Thyroid gland (tissue), 4 donors: ENCODE results near the gene FAM20C. TPM values are rescaled to one million over a fixed set of nuclear protein-coding genes. Genes with fewer than 3 reads are reported as not detected.

ENCODE experiments used
- DNase-seq, 2 donors: peaks; one replicate each; pipeline ENCODE4 v3.0.0-alpha.2; 2019
- H3K27ac ChIP-seq, 3 donors: fragments of 200-600 bp; sonication (generic); 1 replicate in 2 of 3; 2 replicates in 1 of 3; pipeline ENCODE4 v1.5.1; 2016 to 2019; ENCODE audit warnings: mild to moderate bottlenecking in 1 of 3, moderate library complexity in 1 of 3
- H3K27me3 ChIP-seq: fragments of 200-600 bp; sonication (generic); one replicate; pipeline ENCODE4 v1.5.1; 2019
- H3K36me3 ChIP-seq, 2 donors: fragments of 200-600 bp; sonication (generic); one replicate each; pipeline ENCODE4 v1.5.1; 2016 to 2019
- H3K4me1 ChIP-seq, 2 donors: fragments of 200-600 bp; sonication (generic); one replicate each; pipeline ENCODE4 v1.5.1; 2017 to 2019
- H3K4me3 ChIP-seq, 3 donors: fragments of 200-600 bp; sonication (generic); replicated peaks in 1 of 3; 1 replicate in 2 of 3; 2 replicates in 1 of 3; pipeline ENCODE4 v1.5.1; 2016; ENCODE audit warnings: mild to moderate bottlenecking in 1 of 3
- H3K9me3 ChIP-seq: fragments of 200-600 bp; sonication (generic); one replicate; pipeline ENCODE4 v1.5.1; 2017
- CTCF ChIP-seq, 6 experiments: fragments of 200-600 bp in 3 of 6; fragments of 450-650 bp in 3 of 6; sonication (generic) in 3 of 6; IDR thresholded peaks; one replicate each; pipeline ENCODE4 v1.5.1; 2016 to 2019; ENCODE audit warnings: antibody characterized with exemption in 6 of 6, mild to moderate bottlenecking in 2 of 6, inconsistent platforms in 1 of 6, moderate library complexity in 1 of 6
- POLR2A ChIP-seq, 2 donors: fragments of 450-650 bp; IDR thresholded peaks; one replicate each; pipeline ENCODE4 v1.6.1; 2017; ENCODE audit warnings: antibody characterized with exemption in 2 of 2, mild to moderate bottlenecking in 2 of 2, moderate library complexity in 1 of 2
- WGBS, 2 donors: methylation state at CpG; one replicate each; pipeline ENCODE4 v1.1.5; 2017; 5-methylcytosine and 5-hydroxymethylcytosine counted together
- intact Hi-C: fragments of 100-400 bp; cut with DNase I; formaldehyde crosslinking; loops from one replicate; pipeline ENCODE4 v1.15.1; 2023
- total RNA-seq, 4 donors: library from RNA; depleted of rRNA; stranded (reverse); fragments of >200 nt; gene quantifications; one replicate each; pipeline ENCODE4 v1.2.3, GENCODE V29; 2016

The FAM20C gene
- total RNA-seq, 4 donors from 2014 or later = 14.0 to 41.8 (median 23.3) TPM

- intact Hi-C loops = no loop called here
- DNase-seq = no peak
- TF ChIP-seq POLR2A (IDR thresholded peaks at IDR 0.05) (no peak), CTCF (IDR thresholded peaks at IDR 0.05) (no peak)
- 79 to 89% methylated on average over 36 of the region's 36 CpGs for WGBS, 2 donors
- Histone ChIP-seq H3K27ac (no peak overlapping the region), H3K9me3 (no peaks in the 10 kb centered on the region), H3K4me3 (no peak overlapping the region), H3K36me3 (no peaks in the 10 kb centered on the region), H3K4me1 (no peaks in the 10 kb centered on the region), H3K27me3 (no peaks in the 10 kb centered on the region)
Observed at GRCh38 chr7:214410-215212, 22.2 kb downstream of the FAM20C start.

DNA sequence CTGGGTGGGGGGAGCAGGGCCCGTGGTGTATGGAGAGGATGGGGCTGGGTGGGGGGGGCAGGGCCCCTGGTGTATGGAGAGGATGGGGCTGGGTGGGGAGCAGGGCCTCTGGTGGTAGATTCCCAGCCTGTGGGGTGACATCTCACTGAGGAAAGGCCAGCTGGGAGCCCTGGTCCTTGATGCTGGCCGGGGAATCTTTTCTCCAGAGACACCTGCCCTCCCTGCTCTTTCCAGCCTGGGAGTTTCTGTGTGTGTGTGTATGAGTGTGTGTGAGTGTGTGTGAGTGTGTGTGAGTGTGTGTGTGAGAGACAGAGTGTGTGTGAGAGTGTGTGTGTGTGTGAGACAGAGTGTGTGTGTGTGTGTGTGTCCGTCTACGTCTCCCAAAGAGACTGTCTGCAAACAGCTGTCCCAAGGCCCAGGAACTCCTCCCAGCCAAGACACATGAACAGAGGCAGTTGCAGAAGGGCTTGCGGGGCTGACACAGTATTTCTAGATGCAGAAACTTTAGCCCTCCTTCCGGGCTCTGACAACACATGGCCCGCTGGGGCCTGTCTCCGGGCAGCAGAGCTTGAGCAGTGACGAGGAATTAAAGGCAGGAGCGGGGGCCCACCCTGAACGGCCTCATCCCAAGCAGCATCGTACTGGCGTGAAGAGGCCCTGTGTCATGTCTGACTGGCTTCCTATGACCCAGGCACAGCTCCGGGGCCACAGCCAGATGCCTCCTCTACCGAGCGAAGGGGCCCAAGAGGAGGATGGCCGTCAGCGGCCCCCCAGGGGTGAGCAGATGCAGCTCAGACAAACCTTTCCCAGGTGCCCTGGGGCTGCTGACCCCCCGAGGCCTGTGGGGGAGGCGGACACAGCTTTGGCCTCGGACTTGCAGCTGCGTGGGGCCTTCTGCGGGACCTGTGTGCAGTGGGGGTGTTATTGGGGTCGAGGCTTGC, 24.3 kb downstream of the FAM20C start:
- no peaks in the 10 kb centered on the region for H3K9me3 ChIP-seq
- 69 to 86% methylated on average over 9 to 17 of the region's 24 CpGs for WGBS, 2 donors
- H3K4me1 ChIP-seq = peaks cover 3 to 11% of the 10 kb centered on the region in 2 donors
- intact Hi-C loops = no loop called here
- H3K4me3 ChIP-seq = no peak overlapping the region
- TF ChIP-seq CTCF (IDR thresholded peaks at IDR 0.05) (no peak), POLR2A (IDR thresholded peaks at IDR 0.05) (no peak)
- H3K27me3 ChIP-seq = no peaks in the 10 kb centered on the region
- H3K36me3 ChIP-seq = no peaks in the 10 kb centered on the region
- no peak overlapping the region for H3K27ac ChIP-seq
- no peak for DNase-seq

- peaks cover 3 to 11% of the 10 kb centered on the region in 2 donors for H3K4me1 ChIP-seq
- DNase-seq = no peak
- H3K27ac ChIP-seq = no peak overlapping the region
Observed at GRCh38 chr7:217781-218180, 25.4 kb downstream of the FAM20C start.

DNA sequence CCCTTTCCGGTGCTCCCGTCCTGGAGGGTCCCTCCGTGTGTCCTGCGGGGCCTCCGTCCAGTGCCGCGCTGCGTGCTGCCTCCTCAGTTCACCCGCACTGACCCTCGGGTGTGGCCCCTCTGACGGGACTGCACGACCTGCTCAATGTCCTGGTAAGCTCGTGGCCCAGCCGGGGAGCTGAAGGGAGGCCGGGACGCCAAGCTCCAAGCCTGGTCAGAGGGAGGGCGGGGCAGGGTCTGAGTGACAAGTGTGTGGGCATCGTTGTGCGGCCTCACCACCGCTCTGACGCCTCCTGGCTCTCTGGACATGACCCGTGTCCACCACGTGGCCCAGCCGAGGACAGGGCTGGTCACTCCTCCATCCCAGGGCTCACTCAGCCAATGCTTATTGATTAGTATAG, 25.9 kb downstream of the FAM20C start:
- Histone ChIP-seq H3K36me3 (no peaks in the 10 kb centered on the region), H3K4me1 (peaks cover 3 to 11% of the 10 kb centered on the region in 2 donors), H3K4me3 (no peak overlapping the region), H3K9me3 (no peaks in the 10 kb centered on the region), H3K27ac (no peak overlapping the region), H3K27me3 (no peaks in the 10 kb centered on the region)
- DNase-seq = no peak
- 86 to 90% methylated on average over 13 to 17 of the region's 24 CpGs for WGBS, 2 donors
- intact Hi-C loops = no loop called here
- TF ChIP-seq POLR2A (IDR thresholded peaks at IDR 0.05) (no peak), CTCF (IDR thresholded peaks at IDR 0.05) (no peak)

More at GRCh38 chr7:217781-218180, 25.4 kb downstream of the FAM20C start:
- no peaks in the 10 kb centered on the region for H3K9me3 ChIP-seq
- WGBS, 2 donors = 93 to 94% methylated on average over 16 to 18 of the region's 21 CpGs
- H3K4me3 ChIP-seq = no peak overlapping the region
- no peaks in the 10 kb centered on the region for H3K36me3 ChIP-seq
- no peaks in the 10 kb centered on the region for H3K27me3 ChIP-seq
- TF ChIP-seq CTCF (IDR thresholded peaks at IDR 0.05) (no peak), POLR2A (IDR thresholded peaks at IDR 0.05) (no peak)
- intact Hi-C loops = no loop called here
